ENCODE measurements around the gene MRPS31. TPM values are rescaled to one million over a fixed set of nuclear protein-coding genes. Genes with fewer than 3 reads are reported as not detected.

MRPS31 gene
- total and polyA plus RNA-seq, 10 of the 15 experiments (the other 5 are each of a cell fraction or from before 2014, with no cell fraction given) = 20.3 to 60.9 (median 43.1) TPM

DNA sequence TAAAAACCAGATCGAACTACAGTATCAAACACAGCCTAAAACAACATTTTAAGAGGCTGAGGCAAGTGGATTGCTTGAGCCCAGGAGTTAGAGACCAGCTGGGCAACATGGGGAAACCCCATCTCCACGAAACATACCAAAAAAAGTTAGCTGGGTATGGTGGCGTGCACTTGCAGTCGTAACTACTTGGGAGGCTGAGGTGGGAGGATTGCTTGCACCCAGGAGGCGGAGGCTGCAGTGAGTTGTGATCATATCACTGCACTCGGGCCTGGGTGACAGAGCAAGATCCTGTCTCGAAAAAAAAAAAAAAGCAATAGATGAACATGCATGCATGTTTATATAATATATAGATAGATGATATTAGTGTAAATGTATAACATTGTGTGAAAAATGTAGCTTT, 5.2 kb upstream of the MRPS31 start:
- in situ Hi-C loops (cut with MboI) (loop anchor here (5.0 kb wide), 1 partner anchor 714 kb away; no protein-coding TSS in a partner anchor), intact Hi-C loops (cut with micrococcal nuclease; ENCODE audit: unreplicated experiment) (loop anchor here (5.0 to 10.0 kb wide), 7 partner anchors 41 to 1089 kb away; partner anchors contain the start of gene FOXO1)
- H4K20me1 ChIP-seq (ENCODE audit: control insufficient read depth, insufficient read depth) = no peaks in the 10 kb centered on the region
- peak overlapping the region; percentile 75; the same call in 1 of the 2 replicates for H2AFZ ChIP-seq (ENCODE audit: control insufficient read depth, low read depth, low read length)
- peaks cover 11% of the 10 kb centered on the region for H3K4me1 ChIP-seq (ENCODE audit: control insufficient read depth, insufficient read depth, low read length)
- FAIRE-seq (no peak), DNase-seq (ENCODE audit: low read depth, low spot score) (no peak), ATAC-seq (no peak)
- ChIA-PET POLR2A (interaction anchor here (0.6 to 1.1 kb wide), 2 partner anchors 11 to 1503 kb away, joined by 3 read pairs; no protein-coding TSS in a partner anchor), SMC1A (ENCODE audit: uncharacterized antibody, unreplicated experiment) (interaction anchor here (0.9 to 2.6 kb wide), 10 partner anchors 10 to 707 kb away, joined by 3 to 15 read pairs (median 4); no protein-coding TSS in a partner anchor), CTCF (interaction anchor here (0.6 to 4.5 kb wide), 19 partner anchors 9 to 996 kb away, joined by 3 to 36 read pairs (median 4); no protein-coding TSS in a partner anchor), RAD21 (ENCODE audit: unreplicated experiment) (interaction anchor here (0.7 to 3.0 kb wide), 5 partner anchors 9 to 707 kb away, joined by 3 to 19 read pairs (median 12); no protein-coding TSS in a partner anchor)
- H3K27me3 ChIP-seq (replicated peaks in 1 of 2; ENCODE audit: control insufficient read depth in 2 of 2, insufficient read depth in 2 of 2, low read length in 1 of 2) = no peaks in the 10 kb centered on the region
- H3K79me2 ChIP-seq (ENCODE audit: control insufficient read depth, insufficient read depth, low read length) = no peaks in the 10 kb centered on the region; the same call in 1 of the 2 replicates
- H3K4me3 ChIP-seq = no peak overlapping the region
- no peak overlapping the region for H3K9ac ChIP-seq (ENCODE audit: control insufficient read depth, insufficient read depth, low read length)
- 77% methylated on average over 5 of the region's 7 CpGs for WGBS (ENCODE audit: insufficient coverage, insufficient replicate concordance, low lambda C conversion rate, missing lambda C conversion rate)
- H3K36me3 ChIP-seq (ENCODE audit: control insufficient read depth in 2 of 2, insufficient read depth in 2 of 2, low read length in 1 of 2) = no peaks in the 10 kb centered on the region
- TF ChIP-seq HCFC1 (IDR thresholded peaks at IDR 0.05; ENCODE audit: low read length) (no peak), MXI1 (IDR thresholded peaks at IDR 0.05; ENCODE audit: low read depth, low read length) (no peak), SP1 (IDR thresholded peaks at IDR 0.05; ENCODE audit: low read depth, low read length) (no peak), JUNB (IDR thresholded peaks at IDR 0.05) (no peak), NFIC (IDR thresholded peaks at IDR 0.05; ENCODE audit: low read depth, low read length) (no peak), NFYB (IDR thresholded peaks at IDR 0.05; ENCODE audit: insufficient read depth, low read depth, low read length) (no peak)
- BruUV-seq (replicated peaks) = no TSS peak
- no peak overlapping the region; the same call in 1 of the 2 replicates for H3K27ac ChIP-seq (ENCODE audit: control insufficient read depth, insufficient read depth)
- no peak overlapping the region; the same call in 1 of the 2 replicates for H3K4me2 ChIP-seq (ENCODE audit: control insufficient read depth, insufficient read depth)
- no peaks in the 10 kb centered on the region for H3K9me3 ChIP-seq (replicated peaks; ENCODE audit: control insufficient read depth, insufficient read depth, low read length)

DNA sequence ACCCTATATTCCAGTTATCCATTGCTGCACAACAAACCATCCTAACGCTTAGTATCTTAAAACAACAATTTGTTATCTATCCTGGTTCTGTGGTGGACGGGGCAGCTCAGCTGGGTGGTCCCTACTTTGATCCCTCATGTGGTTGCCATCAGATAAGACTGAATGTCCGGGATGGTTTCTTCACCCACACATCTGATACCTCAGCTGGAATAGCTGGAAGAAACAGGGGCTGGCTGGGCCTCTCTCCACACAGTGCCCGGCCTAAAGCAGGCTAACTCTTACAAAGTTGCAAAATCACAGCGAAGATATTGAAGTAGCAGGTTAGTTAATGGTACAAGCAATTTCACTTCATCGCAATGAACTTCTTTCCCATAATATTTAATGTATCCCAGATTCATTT, 3.7 kb upstream of the MRPS31 start:
- BruUV-seq (replicated peaks) = no TSS peak
- Histone ChIP-seq H3K36me3 (ENCODE audit: control insufficient read depth in 2 of 2, insufficient read depth in 2 of 2, low read length in 1 of 2) (no peaks in the 10 kb centered on the region), H3K4me3 (no peak overlapping the region), H4K20me1 (ENCODE audit: control insufficient read depth, insufficient read depth) (no peaks in the 10 kb centered on the region), H3K27ac (ENCODE audit: control insufficient read depth, insufficient read depth) (no peak overlapping the region), H3K4me2 (ENCODE audit: control insufficient read depth, insufficient read depth) (no peak overlapping the region), H3K9ac (ENCODE audit: control insufficient read depth, insufficient read depth, low read length) (no peak overlapping the region), H3K9me3 (replicated peaks; ENCODE audit: control insufficient read depth, insufficient read depth, low read length) (no peaks in the 10 kb centered on the region), H3K79me2 (ENCODE audit: control insufficient read depth, insufficient read depth, low read length) (peaks cover 14% of the 10 kb centered on the region), H2AFZ (ENCODE audit: control insufficient read depth, low read depth, low read length) (no peak overlapping the region), H3K27me3 (replicated peaks in 1 of 2; ENCODE audit: control insufficient read depth in 2 of 2, insufficient read depth in 2 of 2, low read length in 1 of 2) (no peaks in the 10 kb centered on the region), H3K4me1 (ENCODE audit: control insufficient read depth, insufficient read depth, low read length) (peaks cover 11% of the 10 kb centered on the region)
- TF ChIP-seq PAX8 (IDR thresholded peaks at IDR 0.05) (no peak), TAF1 (IDR thresholded peaks at IDR 0.05; ENCODE audit: borderline replicate concordance, low read depth, low read length) (no peak), TCF12 (IDR thresholded peaks at IDR 0.05; ENCODE audit: low read depth, low read length) (no peak), SREBF1 (IDR thresholded peaks at IDR 0.05; ENCODE audit: low read length) (no peak), CBX5 (IDR thresholded peaks at IDR 0.05; ENCODE audit: low read depth) (no peak), CHD2 (IDR thresholded peaks at IDR 0.05; ENCODE audit: borderline replicate concordance, low read depth, low read length) (no peak), TBL1XR1 (IDR thresholded peaks at IDR 0.05; ENCODE audit: low read depth, low read length) (no peak)
- TF ChIP-seq, protein P1, sequence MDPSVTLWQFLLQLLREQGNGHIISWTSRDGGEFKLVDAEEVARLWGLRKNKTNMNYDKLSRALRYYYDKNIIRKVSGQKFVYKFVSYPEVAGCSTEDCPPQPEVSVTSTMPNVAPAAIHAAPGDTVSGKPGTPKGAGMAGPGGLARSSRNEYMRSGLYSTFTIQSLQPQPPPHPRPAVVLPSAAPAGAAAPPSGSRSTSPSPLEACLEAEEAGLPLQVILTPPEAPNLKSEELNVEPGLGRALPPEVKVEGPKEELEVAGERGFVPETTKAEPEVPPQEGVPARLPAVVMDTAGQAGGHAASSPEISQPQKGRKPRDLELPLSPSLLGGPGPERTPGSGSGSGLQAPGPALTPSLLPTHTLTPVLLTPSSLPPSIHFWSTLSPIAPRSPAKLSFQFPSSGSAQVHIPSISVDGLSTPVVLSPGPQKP (IDR thresholded peaks at IDR 0.05; ENCODE audit: low read depth, low read length) = no peak
- ChIA-PET SMC1A (ENCODE audit: uncharacterized antibody, unreplicated experiment) (interaction anchor here (2.1 kb wide), 1 partner anchor 106 kb away, joined by 7 read pairs; no protein-coding TSS in a partner anchor), RAD21 (ENCODE audit: unreplicated experiment) (interaction anchor here (1.2 to 1.9 kb wide), 3 partner anchors 10 to 218 kb away, joined by 3 to 5 read pairs (median 3); partner anchors contain the start of gene SLC25A15), CTCF (interaction anchor here (0.5 to 1.9 kb wide), 5 partner anchors 37 to 717 kb away, joined by 3 to 6 read pairs (median 4); no protein-coding TSS in a partner anchor), POLR2A (no interaction called here)
- no peak for FAIRE-seq
- DNase-seq (ENCODE audit: low read depth, low spot score) = no peak
- WGBS (ENCODE audit: insufficient coverage, insufficient replicate concordance, low lambda C conversion rate, missing lambda C conversion rate) = 87% methylated on average over 6 of the region's 6 CpGs
- in situ Hi-C loops (cut with MboI) (loop anchor here (5.0 kb wide), 1 partner anchor 712 kb away; no protein-coding TSS in a partner anchor), intact Hi-C loops (cut with micrococcal nuclease; ENCODE audit: unreplicated experiment) (loop anchor here (5.0 to 10.0 kb wide), 7 partner anchors 43 to 1087 kb away; partner anchors contain the start of gene FOXO1)
- no peak for ATAC-seq
